ENCODE data around the gene U2AF1L4.

Gene U2AF1L4

DNA sequence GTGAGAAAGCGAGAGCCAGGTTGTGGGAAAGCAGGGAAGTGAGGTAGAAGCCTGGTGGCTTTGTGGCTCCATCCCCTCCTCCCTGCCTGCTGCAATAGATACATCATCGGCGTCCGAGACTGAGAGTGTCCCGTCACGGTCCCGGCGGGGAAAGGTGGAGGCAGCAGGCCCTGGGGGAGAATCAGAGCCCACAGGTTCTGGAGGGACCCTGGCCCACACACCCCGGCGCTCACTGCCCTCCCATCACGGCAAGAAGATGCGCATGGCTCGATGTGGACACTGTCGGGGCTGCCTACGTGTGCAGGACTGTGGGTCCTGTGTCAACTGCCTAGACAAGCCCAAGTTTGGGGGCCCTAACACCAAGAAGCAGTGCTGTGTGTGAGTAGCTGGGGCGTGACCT is 22.3 kb downstream of the U2AF1L4 start:
- DNase-seq, result no peak

DNA sequence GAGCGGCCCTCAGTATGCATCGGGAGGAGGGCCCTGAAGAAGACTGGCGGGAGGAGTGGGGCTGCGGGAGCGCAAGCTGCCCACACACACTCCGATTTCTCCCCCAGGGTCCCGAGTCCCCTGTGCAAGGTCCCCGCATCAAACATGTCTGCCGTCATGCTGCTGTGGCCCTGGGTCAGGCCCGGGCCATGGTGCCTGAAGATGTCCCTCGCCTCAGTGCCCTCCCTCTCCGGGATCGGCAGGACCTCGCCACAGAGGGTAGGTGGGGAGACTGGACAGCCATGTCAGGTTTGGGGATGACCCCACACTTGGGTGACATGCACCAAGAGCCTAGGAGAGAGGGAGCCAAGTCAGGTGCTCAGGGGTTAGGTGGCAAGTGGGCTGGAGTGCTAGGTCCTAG is 22.8 kb downstream of the U2AF1L4 start:
- DNase-seq, result no peak

DNA sequence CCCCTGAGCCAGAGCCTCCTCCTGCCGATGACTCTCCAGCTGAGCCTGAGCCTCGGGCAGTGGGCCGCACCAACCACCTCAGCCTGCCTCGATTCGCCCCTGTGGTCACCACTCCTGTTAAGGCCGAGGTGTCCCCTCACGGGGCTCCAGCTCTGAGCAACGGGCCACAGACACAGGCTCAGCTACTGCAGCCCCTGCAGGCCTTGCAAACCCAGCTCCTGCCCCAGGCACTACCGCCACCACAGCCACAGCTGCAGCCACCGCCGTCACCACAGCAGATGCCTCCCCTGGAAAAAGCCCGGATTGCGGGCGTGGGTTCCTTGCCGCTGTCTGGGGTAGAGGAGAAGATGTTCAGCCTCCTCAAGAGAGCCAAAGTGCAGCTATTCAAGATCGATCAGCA is 23.8 kb downstream of the U2AF1L4 start:
- no peak for DNase-seq

DNA sequence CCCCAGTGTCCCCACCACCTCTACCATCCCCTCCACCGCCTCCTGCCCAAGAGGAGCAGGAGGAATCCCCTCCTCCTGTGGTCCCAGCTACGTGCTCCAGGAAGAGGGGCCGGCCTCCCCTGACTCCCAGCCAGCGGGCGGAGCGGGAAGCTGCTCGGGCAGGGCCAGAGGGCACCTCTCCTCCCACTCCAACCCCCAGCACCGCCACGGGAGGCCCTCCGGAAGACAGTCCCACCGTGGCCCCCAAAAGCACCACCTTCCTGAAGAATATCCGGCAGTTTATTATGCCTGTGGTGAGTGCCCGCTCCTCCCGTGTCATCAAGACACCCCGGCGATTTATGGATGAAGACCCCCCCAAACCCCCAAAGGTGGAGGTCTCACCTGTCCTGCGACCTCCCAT is 24.6 kb downstream of the U2AF1L4 start:
- no peak for DNase-seq

DNA sequence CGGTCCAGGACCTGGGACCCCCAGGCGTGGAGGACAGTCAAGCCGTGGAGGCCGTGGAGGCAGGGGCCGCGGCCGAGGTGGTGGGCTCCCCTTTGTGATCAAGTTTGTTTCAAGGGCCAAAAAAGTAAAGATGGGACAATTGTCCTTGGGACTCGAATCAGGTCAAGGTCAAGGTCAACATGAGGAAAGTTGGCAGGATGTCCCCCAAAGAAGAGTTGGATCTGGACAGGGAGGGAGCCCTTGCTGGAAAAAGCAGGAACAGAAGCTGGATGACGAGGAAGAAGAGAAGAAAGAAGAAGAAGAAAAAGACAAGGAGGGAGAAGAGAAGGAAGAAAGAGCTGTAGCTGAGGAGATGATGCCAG is 25.1 kb downstream of the U2AF1L4 start:
- no peak for DNase-seq

DNA sequence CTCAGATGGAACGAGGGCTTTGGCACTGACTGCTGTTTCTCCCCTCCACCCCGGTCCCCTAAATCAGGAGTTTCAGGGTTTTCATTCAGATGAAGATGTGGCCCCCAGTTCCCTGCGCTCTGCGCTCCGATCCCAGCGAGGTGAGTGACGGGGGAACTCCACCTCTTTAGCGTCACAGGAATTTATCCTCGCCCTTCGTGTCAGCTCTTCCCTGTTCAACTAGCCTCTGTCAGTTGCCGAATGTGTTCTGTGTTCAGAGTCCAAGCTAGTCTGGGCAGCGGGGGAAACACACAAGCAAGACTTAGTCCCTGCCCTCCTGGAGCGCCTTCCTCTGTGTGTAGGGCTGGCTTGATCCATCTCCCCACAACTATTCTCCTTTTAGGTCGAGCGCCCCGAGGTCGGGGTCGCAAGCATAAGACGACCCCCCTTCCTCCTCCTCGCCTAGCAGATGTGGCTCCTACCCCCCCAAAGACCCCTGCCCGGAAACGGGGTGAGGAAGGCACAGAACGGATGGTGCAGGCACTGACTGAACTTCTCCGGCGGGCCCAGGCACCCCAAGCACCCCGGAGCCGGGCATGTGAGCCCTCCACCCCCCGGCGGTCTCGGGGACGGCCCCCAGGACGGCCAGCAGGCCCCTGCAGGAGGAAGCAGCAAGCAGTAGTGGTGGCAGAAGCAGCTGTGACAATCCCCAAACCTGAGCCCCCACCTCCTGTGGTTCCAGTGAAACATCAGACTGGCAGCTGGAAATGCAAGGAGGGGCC is 25.6 kb downstream of the U2AF1L4 start:
- DNase-seq, result no peak

DNA sequence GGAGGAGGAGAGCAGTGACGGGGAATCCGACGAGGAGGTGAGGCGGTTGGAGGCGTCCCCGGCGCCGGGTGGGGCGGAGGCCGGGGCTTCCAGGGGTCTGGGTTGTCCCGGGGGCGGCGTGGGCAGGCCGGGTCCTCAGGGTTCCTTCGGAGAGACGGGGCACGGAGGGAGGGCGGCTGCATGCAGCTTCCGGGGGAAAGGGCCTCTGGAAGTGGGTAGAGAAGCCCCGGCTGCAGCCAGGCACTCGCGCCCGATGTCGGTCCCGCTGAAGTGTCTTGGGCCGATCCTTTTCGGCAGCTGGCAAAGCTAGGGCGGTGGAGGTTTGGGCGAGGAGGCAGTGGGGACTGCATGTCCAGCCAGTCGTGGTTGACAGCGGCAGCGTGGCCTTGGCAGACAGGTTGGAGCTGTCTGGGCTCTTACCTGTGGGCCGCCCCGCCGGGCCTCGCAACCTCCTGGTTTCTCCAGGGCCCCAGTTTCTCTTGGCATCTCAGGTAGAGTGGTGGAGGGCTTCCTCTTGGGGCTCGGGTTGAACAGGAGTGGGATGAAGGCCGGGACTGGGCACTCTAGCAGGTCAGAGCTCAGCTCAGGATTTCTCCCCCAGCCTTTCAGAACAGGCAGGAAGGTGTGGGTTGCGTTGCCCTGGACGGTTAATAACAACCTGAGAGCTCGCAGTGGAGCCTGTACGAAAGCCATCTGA is 26.7 kb downstream of the U2AF1L4 start:
- DNase-seq, result no peak

DNA sequence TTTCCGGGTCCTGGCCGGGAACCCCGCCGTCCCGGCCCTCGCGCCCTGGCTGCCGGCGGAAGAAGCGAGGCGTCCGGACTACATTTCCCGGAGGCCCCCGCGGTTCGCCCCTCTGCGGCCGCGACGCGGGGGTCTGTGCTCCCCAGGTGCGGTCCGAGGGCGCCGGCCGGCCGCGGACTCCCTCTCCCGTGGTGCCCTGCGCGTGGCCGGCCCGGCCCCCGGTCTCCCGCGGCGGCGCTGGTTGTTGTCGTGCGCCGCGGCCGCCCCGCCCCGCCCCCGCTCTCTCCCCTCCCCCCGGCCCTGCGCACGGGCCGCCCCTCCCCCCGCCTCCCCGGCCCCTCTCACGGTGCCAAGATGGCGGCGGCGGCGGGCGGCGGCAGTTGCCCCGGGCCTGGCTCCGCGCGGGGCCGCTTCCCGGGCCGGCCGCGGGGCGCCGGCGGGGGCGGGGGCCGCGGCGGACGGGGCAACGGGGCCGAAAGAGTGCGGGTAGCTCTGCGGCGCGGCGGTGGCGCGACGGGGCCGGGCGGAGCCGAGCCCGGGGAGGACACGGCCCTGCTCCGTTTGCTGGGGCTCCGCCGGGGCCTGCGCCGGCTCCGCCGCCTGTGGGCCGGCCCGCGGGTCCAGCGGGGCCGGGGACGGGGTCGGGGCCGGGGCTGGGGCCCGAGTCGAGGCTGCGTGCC is 27.4 kb downstream of the U2AF1L4 start, which contains the start of gene KMT2B:
Gene KMT2B, plus strand, starts transcription at position 339 of the 680 bp plus-strand sequence. Its CDS starts 16 bp downstream, at position 355.
- peak; percentile 82 for DNase-seq

DNA sequence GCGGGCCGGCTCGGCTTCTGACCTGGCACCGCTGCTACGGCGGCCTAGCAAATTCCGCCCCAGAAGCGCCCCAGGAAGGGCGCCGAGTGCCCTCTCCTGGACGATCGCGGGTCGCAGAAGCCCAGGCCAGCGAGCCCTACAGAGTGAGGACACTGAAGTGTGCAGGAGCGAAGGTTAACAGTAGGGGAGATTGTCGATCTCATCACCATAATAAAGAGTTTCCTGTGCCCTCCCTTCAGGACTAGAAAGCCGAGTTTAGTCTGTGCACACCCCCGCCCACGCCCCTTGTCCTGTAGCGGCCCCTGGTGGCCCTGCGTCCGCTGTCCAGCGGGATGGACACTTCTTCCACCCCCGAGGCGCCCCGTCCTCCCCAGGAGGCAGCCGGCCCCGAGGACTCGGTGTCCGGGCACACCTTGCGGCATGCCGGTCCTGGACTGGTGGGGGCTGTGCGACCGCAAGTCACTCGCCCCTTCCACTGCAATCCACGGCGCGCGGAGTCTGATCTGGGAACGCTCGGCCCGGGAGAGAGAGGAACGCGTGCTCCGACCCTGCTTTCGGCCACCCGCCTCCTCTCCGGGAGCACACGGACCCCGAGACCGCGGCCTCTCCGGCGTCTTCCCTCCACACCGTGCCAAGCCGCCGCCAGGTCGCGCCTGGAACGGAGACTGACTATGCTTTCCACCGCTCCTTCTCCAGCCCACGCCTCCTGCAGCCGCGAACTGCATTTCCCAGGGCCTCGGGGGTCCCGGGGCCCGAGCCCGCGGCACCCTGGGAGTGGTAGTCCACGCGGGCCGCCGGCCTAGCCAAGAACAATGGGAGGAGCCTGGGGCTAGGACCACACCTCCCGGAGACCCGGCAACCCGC is 28.2 kb downstream of the U2AF1L4 start:
- DNase-seq, result peak; percentile 77

DNA sequence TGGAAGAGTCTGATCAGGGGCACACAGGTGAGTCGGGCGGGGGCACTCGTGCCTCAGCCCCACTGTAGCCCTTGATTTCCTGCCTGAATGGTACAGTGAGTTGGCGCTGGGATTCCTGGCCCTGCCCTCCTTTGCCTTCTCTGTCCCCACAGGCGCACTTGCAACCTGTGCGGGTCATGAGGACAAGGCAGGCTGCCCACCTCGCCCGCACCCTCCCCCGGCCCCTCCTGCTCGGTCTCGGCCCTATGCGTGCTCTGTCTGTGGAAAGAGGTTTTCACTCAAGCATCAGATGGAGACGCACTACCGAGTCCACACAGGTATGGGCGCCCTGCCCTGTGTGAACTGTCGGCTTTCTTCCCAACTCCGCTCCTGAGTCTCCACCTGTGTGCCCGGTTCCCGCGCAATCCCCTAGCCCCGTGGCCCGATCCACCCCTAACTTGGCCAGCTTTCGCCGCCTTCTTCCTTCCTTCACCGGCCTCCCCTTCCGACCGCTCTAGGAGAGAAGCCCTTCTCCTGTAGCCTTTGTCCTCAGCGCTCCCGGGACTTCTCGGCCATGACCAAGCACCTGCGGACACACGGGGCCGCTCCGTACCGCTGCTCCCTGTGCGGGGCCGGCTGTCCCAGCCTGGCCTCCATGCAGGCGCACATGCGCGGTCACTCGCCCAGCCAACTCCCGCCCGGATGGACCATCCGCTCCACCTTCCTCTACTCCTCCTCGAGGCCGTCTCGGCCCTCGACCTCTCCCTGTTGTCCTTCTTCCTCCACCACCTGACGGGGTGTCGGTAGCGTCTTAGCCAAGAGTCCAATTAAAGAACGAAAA is 29.0 kb downstream of the U2AF1L4 start:
- no peak for DNase-seq

DNA sequence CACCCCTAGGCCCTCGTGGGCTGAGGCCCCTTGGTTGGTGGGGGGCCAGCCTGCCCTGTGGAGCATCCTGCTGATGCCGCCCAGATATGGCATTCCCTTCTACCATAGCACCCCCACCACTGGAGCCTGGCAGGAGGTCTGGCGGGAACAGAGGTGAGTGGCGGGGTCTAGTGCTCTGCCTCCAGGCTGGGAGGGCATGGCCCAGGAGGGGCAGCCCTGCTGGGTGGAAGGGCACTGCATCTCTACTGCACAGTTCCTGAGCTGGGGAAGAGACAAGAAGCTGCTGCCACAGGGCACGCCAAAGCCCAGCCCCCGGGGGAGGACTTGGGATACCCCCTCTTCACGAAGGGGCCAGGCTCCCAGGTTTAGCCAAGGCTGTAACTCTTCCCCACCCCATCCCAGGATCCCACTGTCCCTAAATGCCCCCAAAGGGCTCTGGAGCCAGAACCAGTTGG is 29.8 kb downstream of the U2AF1L4 start:
- DNase-seq, result no peak

DNA sequence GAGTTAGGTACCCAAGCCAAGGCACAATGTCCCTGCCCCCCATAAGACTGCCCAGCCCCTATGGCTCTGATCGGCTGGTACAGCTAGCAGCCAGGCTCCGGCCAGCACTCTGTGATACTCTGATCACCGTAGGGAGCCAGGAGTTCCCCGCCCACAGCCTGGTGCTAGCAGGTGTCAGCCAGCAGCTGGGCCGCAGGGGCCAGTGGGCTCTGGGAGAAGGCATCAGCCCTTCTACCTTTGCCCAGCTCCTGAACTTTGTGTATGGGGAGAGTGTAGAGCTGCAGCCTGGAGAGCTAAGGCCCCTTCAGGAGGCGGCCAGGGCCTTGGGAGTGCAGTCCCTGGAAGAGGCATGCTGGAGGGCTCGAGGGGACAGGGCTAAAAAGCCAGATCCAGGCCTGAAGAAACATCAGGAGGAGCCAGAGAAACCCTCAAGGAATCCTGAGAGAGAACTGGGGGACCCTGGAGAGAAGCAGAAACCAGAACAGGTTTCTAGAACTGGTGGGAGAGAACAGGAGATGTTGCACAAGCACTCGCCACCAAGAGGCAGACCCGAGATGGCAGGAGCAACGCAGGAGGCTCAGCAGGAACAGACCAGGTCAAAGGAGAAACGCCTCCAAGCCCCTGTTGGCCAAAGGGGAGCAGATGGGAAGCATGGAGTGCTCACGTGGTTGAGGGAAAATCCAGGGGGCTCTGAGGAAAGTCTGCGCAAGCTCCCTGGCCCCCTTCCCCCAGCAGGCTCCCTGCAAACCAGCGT is 30.4 kb downstream of the U2AF1L4 start:
- DNase-seq, result no peak

DNA sequence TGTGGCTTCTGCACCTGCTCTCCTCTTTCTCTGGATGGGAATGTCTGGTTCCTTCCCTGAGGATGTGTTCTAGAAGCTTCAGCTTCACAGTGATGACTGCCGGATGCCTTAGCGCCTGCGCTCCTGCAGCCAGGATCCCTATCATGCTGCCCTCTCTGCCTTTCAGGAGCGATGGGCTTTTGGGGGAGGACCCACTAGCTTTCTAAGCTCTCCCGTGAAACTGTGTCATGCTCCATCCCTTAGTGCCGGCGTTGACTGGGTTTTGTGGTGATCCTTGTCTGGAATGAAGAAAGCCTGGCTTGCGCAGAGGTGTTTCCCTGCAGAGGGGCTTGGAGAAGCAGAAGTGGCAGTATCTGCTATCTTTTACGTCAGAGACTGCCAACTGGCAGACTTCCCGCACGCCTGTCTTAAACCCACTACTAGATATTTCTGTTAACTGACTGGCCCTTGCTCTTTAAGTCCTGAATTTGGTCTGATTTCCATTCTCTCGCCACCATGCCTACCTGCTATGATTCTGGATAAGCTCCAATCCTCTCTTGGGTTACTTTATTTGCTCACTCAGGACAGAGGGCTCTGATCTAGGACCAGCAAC is 31.2 kb downstream of the U2AF1L4 start:
- no peak for DNase-seq

DNA sequence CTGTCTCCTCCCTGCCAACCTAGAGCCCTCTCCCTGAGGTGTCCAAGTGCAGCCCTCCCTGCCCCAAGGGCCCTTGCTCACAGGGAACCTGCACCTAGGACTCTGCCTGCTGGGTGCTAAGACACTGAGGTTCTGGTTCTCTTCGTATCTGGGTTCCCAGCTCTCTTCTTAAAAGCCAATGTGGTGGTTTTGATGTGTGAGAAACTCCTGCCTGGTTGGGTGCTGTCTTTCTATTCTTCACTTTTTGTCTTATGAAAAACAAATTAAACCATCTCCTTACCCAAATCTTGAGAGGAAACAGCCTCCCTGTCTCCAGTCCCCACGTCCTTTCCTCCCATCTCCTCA is 31.7 kb downstream of the U2AF1L4 start:
- DNase-seq, result no peak

DNA sequence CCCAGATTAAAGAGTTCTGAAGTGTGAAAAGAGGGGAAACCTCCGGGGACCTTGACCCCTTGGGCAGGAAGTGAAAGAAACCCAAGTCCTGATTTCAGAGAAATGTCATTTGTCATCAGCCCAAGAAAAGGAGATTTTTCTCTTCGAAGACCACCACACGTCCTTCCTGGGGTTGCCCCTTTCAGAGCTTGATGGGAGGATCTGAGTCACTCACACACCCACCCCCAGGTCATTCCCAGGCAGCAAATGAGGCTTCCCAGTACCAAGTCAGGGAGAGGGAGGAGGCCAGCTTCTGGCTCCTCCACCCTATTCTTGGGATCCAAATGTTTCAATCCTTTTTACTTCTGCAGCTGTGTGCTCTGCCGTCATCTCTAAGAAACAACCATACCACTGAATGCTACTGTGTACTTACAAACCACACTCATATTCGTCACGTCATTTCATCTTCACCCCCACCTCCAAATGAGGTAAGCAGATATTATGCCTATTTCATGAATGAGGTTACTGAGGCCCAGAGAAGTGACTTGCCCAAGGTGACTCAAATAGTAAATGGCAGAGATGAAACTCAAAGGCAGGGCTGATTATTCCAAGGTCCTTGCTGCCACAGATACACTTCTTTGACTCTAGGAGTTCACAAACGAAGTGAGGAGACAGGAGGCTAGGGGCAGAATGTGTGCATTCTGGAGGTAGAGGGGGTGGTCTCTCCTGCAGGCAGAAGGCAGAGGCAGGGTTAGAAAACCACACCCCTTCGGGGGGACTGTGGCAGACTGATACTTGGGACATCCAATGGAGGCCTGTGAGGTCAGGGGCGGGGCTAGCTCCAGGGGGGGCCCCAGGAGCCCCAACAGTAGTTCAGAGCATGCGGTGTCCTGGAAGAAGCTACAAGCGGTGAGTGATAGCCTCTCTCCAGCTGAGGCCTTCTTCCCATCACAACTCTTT is 32.4 kb downstream of the U2AF1L4 start:
- DNase-seq, result no peak

DNA sequence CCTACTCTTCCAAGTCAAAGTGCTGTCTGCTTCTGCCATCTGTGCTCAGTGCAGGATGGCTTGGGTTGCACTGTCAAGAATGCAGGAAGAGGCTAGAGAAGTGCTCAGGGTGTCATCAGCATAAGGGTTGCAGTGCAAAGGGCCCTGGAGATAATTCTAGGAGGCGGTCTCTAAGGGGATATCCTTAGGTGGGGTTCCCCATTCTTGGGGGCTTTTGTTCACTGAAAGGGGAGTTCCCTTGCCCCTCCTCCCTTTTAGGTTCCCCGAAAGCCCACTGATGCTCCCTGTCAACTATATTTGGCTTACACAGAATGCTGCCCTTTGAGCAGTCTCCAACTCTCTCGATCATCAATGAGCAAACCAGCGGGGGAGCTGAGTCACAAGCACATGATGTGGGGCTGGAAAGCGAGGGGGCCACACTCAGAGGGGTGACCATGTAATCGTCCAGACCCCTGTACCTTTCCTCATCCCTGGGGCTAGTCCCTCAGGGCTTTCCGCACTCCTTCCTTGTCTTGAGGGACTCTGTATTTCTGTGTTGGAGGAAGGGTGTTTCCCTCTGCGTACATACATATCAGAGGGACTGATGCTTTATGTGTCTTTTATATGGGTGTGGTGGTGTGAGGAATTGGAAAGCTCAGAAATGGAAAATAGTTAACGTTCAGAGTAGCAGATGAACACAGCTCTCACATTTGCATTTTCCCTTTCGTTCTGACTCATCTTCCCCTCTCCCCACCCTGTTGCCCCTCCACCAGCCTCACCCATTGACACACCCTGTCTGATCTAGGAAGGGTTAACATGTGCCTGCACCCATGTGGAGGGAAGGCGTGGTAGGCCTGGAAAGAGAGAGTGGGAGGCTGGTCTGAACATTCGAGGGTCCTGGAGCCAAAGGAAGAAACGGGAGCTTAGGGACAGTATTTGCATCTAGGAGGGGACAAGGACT is 34.2 kb downstream of the U2AF1L4 start:
- DNase-seq, result no peak

DNA sequence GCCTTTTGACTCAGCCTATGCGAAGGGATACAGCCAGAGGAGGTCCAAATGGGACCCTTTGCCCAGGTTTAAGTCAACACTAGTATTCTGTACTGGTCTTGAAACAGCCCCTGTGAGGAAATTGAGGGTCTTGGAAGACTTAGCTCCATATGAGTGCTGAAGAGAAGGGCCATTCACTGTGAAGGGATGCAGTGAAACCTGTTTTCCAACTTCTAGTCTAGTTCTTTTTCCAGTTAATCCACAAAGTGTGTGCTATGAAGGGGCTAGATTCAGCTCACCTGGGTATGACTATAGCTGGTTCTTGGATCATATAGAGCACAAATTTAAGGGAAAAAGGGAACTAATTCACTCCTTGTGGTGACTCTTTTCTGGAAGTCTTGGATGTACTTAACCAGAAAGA is 36.8 kb downstream of the U2AF1L4 start:
- no peak for DNase-seq

DNA sequence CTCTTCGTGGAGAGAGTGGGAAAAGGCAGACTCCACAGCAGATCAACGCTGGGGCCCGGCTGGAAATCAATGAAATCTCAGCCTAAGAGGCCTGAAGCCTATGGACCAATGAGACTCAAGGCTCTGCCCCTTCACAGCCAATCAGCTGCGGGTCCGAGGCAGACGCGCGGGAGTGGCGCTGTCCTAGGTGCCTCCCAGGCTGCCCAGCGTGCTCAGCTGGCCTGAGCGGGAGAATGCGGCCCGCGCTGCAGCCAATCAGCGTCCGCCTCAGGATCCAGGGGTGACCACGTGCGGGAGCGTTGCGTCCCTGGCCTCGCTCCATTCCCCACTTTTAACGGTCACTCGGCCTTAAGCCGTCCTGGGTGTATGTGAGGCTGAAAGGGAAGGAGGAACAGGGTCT is 41.0 kb downstream of the U2AF1L4 start, which contains the start of gene ZBTB32:
Gene ZBTB32, plus strand, starts transcription at position 341 of the 400 bp plus-strand sequence. CDS start 10,069 bp downstream, outside the sequence.
- no peak for DNase-seq

Measured in NCI-H2107 (cell line).